HG02884 (cell line): ENCODE measurements around the gene TULP4.
"Not testable (repeated sequence)": the region's sequence is repeated elsewhere in the genome, so short reads cannot be mapped to it uniquely, and the experiment has no call there.

Source experiments
- ATAC-seq: cut with Tn5 transposase; IDR thresholded peaks from one replicate; pipeline ENCODE4 v1.9.1; 2021; ENCODE audit warnings: mild to moderate bottlenecking, moderate library complexity; ENCODE audit not compliant: unreplicated experiment

The TULP4 gene

GRCh38 chr6:158295976-158296853 is 16.1 kb upstream of the TULP4 start:
- ATAC-seq = not testable (repeated sequence)

- not testable (repeated sequence) for ATAC-seq
These were observed 15.4 kb upstream of the TULP4 start for GRCh38 chr6:158296854-158297324.

- not testable (repeated sequence) for ATAC-seq
These were observed 14.6 kb upstream of the TULP4 start for GRCh38 chr6:158297657-158298056.

- not testable (repeated sequence) for ATAC-seq
These were observed 11.7 kb upstream of the TULP4 start for GRCh38 chr6:158300306-158301143.

GRCh38 chr6:158301561-158301960 is 10.7 kb upstream of the TULP4 start:
- ATAC-seq = not testable (repeated sequence)

GRCh38 chr6:158302195-158302796 is 10.0 kb upstream of the TULP4 start:
- ATAC-seq = not testable (repeated sequence)

GRCh38 chr6:158303210-158303731 is 9.0 kb upstream of the TULP4 start:
- ATAC-seq = no peak

- ATAC-seq = no peak
These were observed 8.0 kb upstream of the TULP4 start for GRCh38 chr6:158304254-158304653.

GRCh38 chr6:158309814-158310213 is 2.5 kb upstream of the TULP4 start:
- no peak for ATAC-seq

- no peak for ATAC-seq
These were observed 1.1 kb upstream of the TULP4 start for GRCh38 chr6:158311193-158311592.

GRCh38 chr6:158311626-158312025 is 639 bp upstream of the TULP4 start:
- no peak for ATAC-seq

- ATAC-seq = no peak
These were observed 570 bp downstream of the TULP4 start for GRCh38 chr6:158312672-158313397.

- ATAC-seq = no peak
These were observed 1.7 kb downstream of the TULP4 start for GRCh38 chr6:158313989-158314388.

- ATAC-seq = no peak
These were observed 2.5 kb downstream of the TULP4 start for GRCh38 chr6:158314737-158315136.

- no peak for ATAC-seq
These were observed 3.8 kb downstream of the TULP4 start for GRCh38 chr6:158316022-158316421.

- no peak for ATAC-seq
These were observed 9.7 kb downstream of the TULP4 start for GRCh38 chr6:158321960-158322359.

- ATAC-seq = no peak
These were observed 10.1 kb downstream of the TULP4 start for GRCh38 chr6:158322400-158322723.

GRCh38 chr6:158322724-158323560 is 10.7 kb downstream of the TULP4 start:
- ATAC-seq = peak; percentile 70

GRCh38 chr6:158323561-158323958 is 11.3 kb downstream of the TULP4 start:
- ATAC-seq = peak; percentile 51

GRCh38 chr6:158324136-158324535 is 11.9 kb downstream of the TULP4 start:
- ATAC-seq = no peak
